ENCODE results near the gene SPPL2B. TPM values are rescaled to one million over a fixed set of nuclear protein-coding genes. Genes with fewer than 3 reads are reported as not detected.
A peak's percentile ranks its signal among the peaks of the same experiment; 100 is the strongest.

The SPPL2B gene
- total and polyA plus RNA-seq, 12 donors: 17.8 to 69.7 (median 21.2) TPM

- Histone ChIP-seq H3K4me3 (no peak overlapping the region), H3K4me1 (peaks cover 23 to 60% (median 48%) of the 10 kb centered on the region in 9 donors), H3K9me3 (no peaks in the 10 kb centered on the region), H3K27ac (peak overlapping the region in 6 of 10 donors; percentile 7 to 59 (median 44)), H3K36me3 (peaks cover 0 to 8% (median 0%) of the 10 kb centered on the region in 9 donors), H3K27me3 (no peaks in the 10 kb centered on the region)
- no peak for TF ChIP-seq CTCF (IDR thresholded peaks at IDR 0.05)
- DNase-seq (peak in 1 of 2 donors; percentile 2), ATAC-seq (no peak)
- WGBS, 2 donors: 79 to 83% methylated on average over 12 of the region's 12 CpGs
- intact Hi-C loops (cut with DNase I): no loop called here
Measured at GRCh38 chr19:2331601-2332246, 3.2 kb downstream of the SPPL2B start.

- DNase-seq (peak in 1 of 2 donors; percentile 38), ATAC-seq (peak in 1 of 8 donors; percentile 32)
- Histone ChIP-seq H3K4me1 (peaks cover 18 to 53% (median 41%) of the 10 kb centered on the region in 9 donors), H3K27ac (peak overlapping the region in 7 of 10 donors; percentile 7 to 59 (median 39)), H3K4me3 (no peak overlapping the region), H3K9me3 (no peaks in the 10 kb centered on the region), H3K36me3 (peaks cover 0 to 12% (median 0%) of the 10 kb centered on the region in 9 donors), H3K27me3 (no peaks in the 10 kb centered on the region)
- 56 to 65% methylated on average over 17 of the region's 17 CpGs for WGBS, 2 donors
- intact Hi-C loops (cut with DNase I): no loop called here
- no peak for TF ChIP-seq CTCF (IDR thresholded peaks at IDR 0.05)
Measured at GRCh38 chr19:2332341-2333026, 4.0 kb downstream of the SPPL2B start.

GRCh38 chr19:2333027-2333806 is 4.7 kb downstream of the SPPL2B start:
- peaks cover 15 to 48% (median 35%) of the 10 kb centered on the region in 9 donors for H3K4me1 ChIP-seq
- DNase-seq (no peak), ATAC-seq (no peak)
- no peak overlapping the region for H3K27ac ChIP-seq
- 78 to 82% methylated on average over 24 to 27 of the region's 27 CpGs for WGBS, 2 donors
- H3K9me3 ChIP-seq: no peaks in the 10 kb centered on the region
- TF ChIP-seq CTCF (IDR thresholded peaks at IDR 0.05): no peak
- H3K27me3 ChIP-seq: no peaks in the 10 kb centered on the region
- intact Hi-C loops (cut with DNase I): no loop called here
- peaks cover 0 to 13% (median 0%) of the 10 kb centered on the region in 9 donors for H3K36me3 ChIP-seq
- H3K4me3 ChIP-seq: no peak overlapping the region

- H3K27ac ChIP-seq: no peak overlapping the region
- intact Hi-C loops (cut with DNase I): no loop called here
Measured at GRCh38 chr19:2333807-2334211, 5.3 kb downstream of the SPPL2B start.

More at GRCh38 chr19:2333807-2334211, 5.3 kb downstream of the SPPL2B start:
- H3K27me3 ChIP-seq: no peaks in the 10 kb centered on the region
- WGBS, 2 donors: 77 to 80% methylated on average over 11 of the region's 11 CpGs
- H3K9me3 ChIP-seq: no peaks in the 10 kb centered on the region
- ATAC-seq (no peak), DNase-seq (no peak)
- H3K4me3 ChIP-seq: no peak overlapping the region
- TF ChIP-seq CTCF (IDR thresholded peaks at IDR 0.05): peak in 1 of 9 donors; percentile 5
- peaks cover 15 to 48% (median 35%) of the 10 kb centered on the region in 9 donors for H3K4me1 ChIP-seq
- H3K36me3 ChIP-seq: peaks cover 0 to 18% (median 0%) of the 10 kb centered on the region in 9 donors
